Breast epithelium (tissue), 3 donors: Measurements from ENCODE around the gene NLRP10.

Experiments used
- CTCF ChIP-seq, 3 donors: fragments of 450-650 bp; IDR thresholded peaks; one replicate each; pipeline ENCODE4 v1.5.1; 2016 to 2017; ENCODE audit warnings: antibody characterized with exemption in 3 of 3, mild to moderate bottlenecking in 3 of 3, moderate library complexity in 3 of 3
- POLR2AphosphoS5 ChIP-seq, 3 donors: sonication (generic); formaldehyde crosslinking; IDR thresholded peaks; one replicate each; pipeline ENCODE4 v1.6.1; 2017; ENCODE audit warnings: antibody characterized with exemption in 3 of 3

- TF ChIP-seq CTCF (IDR thresholded peaks at IDR 0.05) (no peak), POLR2AphosphoS5 (IDR thresholded peaks at IDR 0.05) (no peak)
Measured at GRCh38 chr11:7964261-7964660, 986 bp downstream of the NLRP10 start.
